H1 (cell line): Measurements from ENCODE around the gene RAD51C. TPM values are rescaled to one million over a fixed set of nuclear protein-coding genes. Genes with fewer than 3 reads are reported as not detected.

Source experiments
- ATF2 ChIP-seq: IDR thresholded peaks from 2 replicates; pipeline ENCODE4 v1.6.1; 2012; ENCODE audit warnings: low read length, inconsistent platforms
- polyA plus RNA-seq, 7 experiments: library from polyadenylated mRNA; depleted of rRNA in 3 of 7; stranded (reverse) in 5 of 7; unstranded in 2 of 7; fragments of >200 nt in 5 of 7; fragments of 200-250 nt in 2 of 7; gene quantifications; 1 replicate in 5 of 7; 2 replicates in 1 of 7; 4 replicates in 1 of 7; pipeline versions ENCODE4 v1.2.1 to v1.2.3, GENCODE V29; 2011 to 2013; ENCODE audit warnings: missing spikeins in 2 of 7, mixed read lengths in 2 of 7
- total RNA-seq: library from RNA; stranded (reverse); fragmentation: NEBNext Ultra II Directional; extraction: Animal tissue kit (Norgen Biotek cat#: 25700); gene quantifications from 2 replicates; pipeline ENCODE4 v1.2.1, GENCODE V29; 2021

RAD51C gene
- total and polyA plus RNA-seq, 2 of the 8 experiments (the other 6 are each of a cell fraction or from before 2014, with no cell fraction given) = 10.4 to 21.7 TPM

GRCh38 chr17:58756246-58757161, 64.1 kb downstream of the RAD51C start (continued):
- TF ChIP-seq ATF2 = no peak
